Measurements from ENCODE around the gene CAMSAP1.

The CAMSAP1 gene

DNA sequence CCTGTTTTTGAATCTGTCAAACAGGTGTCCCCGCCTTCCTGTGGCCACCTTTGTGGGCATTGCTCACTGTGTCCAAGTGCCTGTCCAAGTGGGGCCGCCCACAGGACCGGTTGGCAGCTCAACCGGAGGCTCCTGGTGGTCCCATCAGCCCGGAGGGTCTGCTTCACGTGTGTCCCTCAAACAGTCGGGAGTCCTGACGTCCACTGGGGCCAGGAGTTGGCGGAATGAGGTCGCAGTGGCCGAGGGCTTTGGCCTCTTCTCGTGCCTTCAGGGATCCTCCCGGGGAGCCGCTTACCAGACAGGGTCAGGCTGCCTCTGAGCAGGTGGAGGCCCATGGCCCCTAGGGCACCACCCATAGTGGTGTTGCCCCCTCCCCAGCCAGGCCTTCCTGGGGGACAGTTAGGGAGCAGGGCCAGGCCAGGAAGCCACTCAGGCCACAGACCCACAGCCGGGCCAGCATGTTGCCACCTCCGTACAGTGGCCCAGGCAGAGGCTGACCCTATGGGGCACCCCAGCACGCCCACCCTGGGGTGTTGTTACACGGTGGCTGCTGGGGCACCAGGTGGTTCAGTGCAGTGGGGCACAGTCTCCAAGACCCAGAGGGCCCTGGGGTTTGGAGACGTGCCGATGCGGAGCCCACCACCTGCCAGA is 135.8 kb downstream of the CAMSAP1 start:
- no peak for DNase-seq

GRCh38 chr9:135770771-135771170 is 136.6 kb downstream of the CAMSAP1 start:
- DNase-seq = no peak

DNA sequence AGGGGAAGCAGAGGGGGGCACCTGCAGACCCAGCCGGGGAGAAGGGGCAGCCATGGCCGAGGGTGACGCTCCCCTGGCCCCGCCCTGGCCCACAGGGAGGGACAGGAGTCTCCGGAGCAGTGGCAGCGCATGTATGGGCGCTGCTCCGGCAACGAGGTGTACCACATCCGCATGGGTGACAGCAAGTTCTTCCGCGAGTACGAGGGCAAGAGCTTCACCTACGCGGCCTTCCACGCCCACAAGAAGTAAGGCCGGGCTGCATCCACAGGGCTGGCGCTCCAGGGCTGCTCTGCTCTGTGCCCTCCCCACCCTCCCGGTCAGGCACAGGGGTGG is 137.2 kb downstream of the CAMSAP1 start:
- DNase-seq = no peak

GRCh38 chr9:135769489-135770202 is 137.7 kb downstream of the CAMSAP1 start:
- DNase-seq = no peak

GRCh38 chr9:135768516-135769218 is 138.7 kb downstream of the CAMSAP1 start:
- no peak for DNase-seq

DNA sequence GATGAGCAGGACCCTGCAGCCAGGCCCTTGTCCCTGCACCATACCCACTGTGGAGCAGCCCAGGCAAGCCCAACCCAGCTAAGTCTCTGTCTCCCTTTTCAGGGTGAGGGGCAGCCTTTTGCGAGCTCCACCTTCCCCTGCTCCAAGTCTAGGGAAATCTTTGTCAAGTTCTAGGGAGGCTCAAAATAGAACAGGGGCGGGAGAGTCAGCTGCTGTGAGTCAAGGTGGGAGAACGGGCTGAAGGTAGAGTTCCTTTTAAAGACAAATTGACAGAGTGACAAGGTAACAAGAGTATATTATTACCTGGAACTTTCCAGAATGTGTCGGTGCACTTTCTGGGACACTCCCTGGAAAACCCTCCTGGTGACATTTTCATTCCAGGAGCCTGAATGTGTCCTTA is 140.6 kb downstream of the CAMSAP1 start:
- no peak for DNase-seq

GRCh38 chr9:135766251-135766650 is 141.1 kb downstream of the CAMSAP1 start:
- no peak for DNase-seq

GRCh38 chr9:135765416-135765815 is 141.9 kb downstream of the CAMSAP1 start:
- no peak for DNase-seq

DNA sequence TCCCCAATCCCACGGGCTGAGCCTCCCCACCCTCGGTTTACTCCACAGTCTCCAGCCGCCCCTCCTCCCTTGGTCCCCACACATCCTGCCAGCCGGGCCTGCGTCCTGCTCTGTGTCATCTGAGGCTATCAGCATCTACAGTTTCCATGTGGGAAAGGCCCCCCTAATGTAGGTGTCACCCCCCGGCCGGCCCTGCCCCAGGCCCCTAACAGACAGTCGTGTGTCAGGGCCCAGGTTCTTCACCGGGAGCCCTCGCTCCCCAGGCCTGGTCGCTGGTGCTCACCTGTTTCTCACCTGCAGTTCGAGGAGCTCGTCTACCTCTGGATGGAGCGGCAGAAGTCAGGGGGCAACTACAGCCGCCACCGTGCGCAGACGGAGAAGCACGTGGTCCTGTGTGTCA is 142.6 kb downstream of the CAMSAP1 start:
- no peak for DNase-seq

- DNase-seq = no peak
Observed at GRCh38 chr9:135763716-135764446, 143.5 kb downstream of the CAMSAP1 start.

DNA sequence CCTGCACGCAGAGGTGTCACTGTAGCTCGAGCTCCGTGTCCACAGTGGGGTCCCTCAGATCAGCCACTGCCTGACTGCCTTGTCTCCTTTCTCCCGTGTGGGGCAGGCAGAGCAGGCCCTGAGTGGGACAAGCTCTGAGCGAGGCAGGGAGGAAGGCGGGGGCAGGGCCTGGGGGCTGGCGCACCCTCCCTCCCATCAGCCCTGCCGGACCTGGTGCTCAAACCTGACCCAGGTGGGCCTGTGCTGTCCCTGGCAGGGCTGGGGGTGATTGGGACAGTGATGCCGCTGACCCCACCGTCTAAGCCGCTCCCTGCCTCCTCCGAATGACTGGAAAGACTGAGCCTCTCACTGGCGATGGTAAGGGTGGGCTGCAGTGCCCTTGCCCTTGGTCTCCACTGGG is 144.4 kb downstream of the CAMSAP1 start:
- DNase-seq = no peak

DNA sequence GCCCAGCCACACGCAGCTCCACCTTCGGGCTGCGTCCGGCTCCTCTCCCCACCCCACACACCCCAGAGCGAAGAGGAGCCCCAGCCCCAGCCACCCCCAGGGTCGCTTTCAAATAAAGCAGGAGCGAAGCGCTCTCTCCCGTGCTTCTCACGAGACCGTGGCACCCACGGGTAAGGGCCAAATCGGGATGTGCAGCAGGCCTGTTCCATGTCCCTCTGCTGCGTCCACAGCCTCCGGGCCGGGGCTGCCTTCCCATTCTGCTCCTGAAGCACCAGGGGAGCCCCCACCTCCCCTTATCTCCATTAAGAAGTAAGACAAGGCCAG is 145.5 kb downstream of the CAMSAP1 start:
- DNase-seq = no peak

- no peak for DNase-seq
Observed at GRCh38 chr9:135761150-135761844, 146.0 kb downstream of the CAMSAP1 start.

GRCh38 chr9:135760465-135760864 is 146.9 kb downstream of the CAMSAP1 start:
- DNase-seq = no peak

GRCh38 chr9:135759676-135760300 is 147.6 kb downstream of the CAMSAP1 start:
- no peak for DNase-seq

- DNase-seq = no peak
Observed at GRCh38 chr9:135758870-135759269, 148.5 kb downstream of the CAMSAP1 start.
